ENCODE results near the gene TCF12.
A peak's percentile ranks its signal among the peaks of the same experiment; 100 is the strongest.

TCF12 gene

DNA sequence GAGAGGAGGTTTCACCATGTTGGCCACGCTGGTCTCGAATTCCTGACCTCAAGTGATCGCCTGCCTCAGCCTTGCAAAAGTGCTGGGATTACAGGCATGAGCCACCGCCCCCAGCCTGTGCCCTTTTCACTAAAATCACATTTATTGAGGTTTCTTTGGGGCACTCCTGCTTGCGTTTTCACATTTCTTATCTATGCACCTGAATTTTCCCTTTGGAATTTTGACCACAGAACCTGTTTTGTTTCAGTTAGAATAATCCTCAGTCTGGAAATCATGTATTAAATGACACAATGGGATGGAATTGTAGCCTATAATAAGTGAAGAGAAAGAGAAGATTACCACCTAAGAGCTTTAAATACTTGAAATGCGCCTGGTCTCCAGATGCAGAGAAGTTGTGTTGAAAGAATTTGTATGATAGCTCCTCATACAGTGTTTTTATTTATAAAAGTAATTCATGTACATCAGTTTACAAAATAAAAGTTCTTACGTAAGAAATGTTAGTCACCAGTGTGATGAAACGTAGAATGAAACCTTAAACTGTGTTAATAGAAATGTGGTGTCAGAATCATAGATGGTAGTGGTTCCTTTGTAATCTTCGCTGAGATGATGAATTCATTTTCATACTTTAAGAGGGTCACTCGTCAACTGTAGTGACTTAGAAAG is 107.0 kb downstream of the TCF12 start:
- TF ChIP-seq, protein P1, sequence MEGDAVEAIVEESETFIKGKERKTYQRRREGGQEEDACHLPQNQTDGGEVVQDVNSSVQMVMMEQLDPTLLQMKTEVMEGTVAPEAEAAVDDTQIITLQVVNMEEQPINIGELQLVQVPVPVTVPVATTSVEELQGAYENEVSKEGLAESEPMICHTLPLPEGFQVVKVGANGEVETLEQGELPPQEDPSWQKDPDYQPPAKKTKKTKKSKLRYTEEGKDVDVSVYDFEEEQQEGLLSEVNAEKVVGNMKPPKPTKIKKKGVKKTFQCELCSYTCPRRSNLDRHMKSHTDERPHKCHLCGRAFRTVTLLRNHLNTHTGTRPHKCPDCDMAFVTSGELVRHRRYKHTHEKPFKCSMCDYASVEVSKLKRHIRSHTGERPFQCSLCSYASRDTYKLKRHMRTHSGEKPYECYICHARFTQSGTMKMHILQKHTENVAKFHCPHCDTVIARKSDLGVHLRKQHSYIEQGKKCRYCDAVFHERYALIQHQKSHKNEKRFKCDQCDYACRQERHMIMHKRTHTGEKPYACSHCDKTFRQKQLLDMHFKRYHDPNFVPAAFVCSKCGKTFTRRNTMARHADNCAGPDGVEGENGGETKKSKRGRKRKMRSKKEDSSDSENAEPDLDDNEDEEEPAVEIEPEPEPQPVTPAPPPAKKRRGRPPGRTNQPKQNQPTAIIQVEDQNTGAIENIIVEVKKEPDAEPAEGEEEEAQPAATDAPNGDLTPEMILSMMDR (conservative IDR thresholded peaks at IDR 0.05; ENCODE audit: low read length): no peak
- DNase-seq (ENCODE audit: low read depth): peak; percentile 71
- no peak overlapping the region for H3K4me3 ChIP-seq (ENCODE audit: low read length)

DNA sequence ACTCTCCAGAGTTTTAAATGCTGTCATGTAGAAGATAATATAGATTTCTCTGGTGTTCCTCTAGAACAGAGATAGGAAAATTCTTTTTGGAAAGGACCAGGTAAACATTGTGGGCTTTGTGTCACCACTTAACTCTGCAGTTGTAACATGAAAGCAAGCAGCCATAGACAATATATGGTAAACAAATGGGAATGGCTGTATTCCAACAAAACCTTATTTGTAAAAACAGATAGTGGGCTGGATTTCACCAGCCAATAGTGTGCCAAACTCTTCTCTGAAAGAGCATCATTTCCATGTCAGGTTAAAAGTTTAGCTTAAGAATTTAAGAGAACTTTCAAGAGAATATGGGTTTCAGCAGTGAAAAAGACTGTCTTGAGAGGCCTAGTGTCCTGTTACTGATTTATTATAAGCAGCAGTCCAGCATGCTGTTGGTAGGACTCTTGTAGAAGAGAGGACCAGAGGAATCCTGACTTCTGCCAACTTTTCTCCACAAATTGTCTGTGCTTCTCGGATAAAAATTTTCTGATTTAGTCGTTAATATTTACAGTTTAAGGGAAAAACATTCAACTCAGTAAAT is 107.7 kb downstream of the TCF12 start:
- TF ChIP-seq, protein P1 (conservative IDR thresholded peaks at IDR 0.05; ENCODE audit: low read length): no peak
- peak; percentile 28 for DNase-seq (ENCODE audit: low read depth)
- no peak overlapping the region for H3K4me3 ChIP-seq (ENCODE audit: low read length)

DNA sequence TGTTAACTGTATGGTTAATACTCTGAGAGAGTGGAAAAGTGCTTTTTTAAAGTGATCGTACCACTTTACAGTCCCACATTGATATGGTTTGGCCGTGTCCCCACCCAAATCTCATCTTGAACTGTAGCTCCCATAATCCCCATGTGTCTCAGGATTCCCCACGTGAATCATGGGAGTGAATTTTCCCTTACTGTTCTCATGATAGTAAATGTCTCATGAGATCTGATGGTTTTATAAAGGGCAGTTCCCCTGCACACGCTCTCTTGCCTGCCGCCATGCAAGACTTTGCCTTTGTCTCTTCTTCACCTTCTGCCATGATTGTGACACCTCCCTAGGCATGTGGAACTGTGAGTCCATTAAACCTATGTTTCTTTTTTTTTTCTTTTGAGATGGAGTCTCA is 109.2 kb downstream of the TCF12 start:
- no peak overlapping the region for H3K4me3 ChIP-seq (ENCODE audit: low read length)
- DNase-seq (ENCODE audit: low read depth): no peak
- TF ChIP-seq, protein P1 (conservative IDR thresholded peaks at IDR 0.05; ENCODE audit: low read length): no peak

DNA sequence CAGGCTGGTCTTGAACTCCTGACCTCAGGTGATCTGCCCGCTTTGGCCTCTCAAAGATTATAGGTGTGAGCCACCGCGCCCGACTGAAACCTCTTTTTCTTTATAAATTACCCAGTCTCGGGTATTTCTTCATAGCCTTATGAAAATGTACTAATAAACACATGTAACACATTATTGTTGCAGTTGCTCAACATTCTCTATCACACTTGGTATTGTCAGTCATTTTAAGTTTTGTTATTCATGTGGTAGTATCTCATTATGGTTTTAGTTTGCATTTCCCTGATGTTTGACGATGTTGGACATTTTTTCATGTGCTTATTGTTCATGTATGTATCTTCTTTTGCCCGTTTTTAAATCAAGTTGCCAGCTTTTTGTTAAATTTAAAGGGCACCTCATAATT is 109.7 kb downstream of the TCF12 start:
- TF ChIP-seq, protein P1 (conservative IDR thresholded peaks at IDR 0.05; ENCODE audit: low read length): no peak
- no peak for DNase-seq (ENCODE audit: low read depth)
- no peak overlapping the region for H3K4me3 ChIP-seq (ENCODE audit: low read length)

DNA sequence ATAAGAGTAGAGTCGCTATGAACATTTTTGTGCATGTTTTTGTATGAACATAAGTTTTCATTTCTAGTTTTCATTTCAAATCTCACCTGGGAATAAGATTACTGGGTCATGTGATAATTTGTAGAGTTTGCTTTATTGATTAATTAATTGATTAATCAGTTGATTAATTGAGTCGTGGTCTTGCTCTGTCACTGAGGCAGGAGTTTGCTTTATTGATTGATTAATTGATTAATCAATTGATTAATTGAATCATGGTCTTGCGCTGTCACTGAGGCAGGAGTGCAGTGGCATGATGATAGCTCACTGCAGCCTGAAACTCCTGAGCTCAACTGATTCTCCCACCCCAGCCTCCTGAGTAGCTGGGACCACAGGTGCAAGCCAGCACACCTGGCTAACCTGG is 111.6 kb downstream of the TCF12 start:
- no peak overlapping the region for H3K4me3 ChIP-seq (ENCODE audit: low read length)
- no peak for DNase-seq (ENCODE audit: low read depth)
- TF ChIP-seq, protein P1 (conservative IDR thresholded peaks at IDR 0.05; ENCODE audit: low read length): no peak

DNA sequence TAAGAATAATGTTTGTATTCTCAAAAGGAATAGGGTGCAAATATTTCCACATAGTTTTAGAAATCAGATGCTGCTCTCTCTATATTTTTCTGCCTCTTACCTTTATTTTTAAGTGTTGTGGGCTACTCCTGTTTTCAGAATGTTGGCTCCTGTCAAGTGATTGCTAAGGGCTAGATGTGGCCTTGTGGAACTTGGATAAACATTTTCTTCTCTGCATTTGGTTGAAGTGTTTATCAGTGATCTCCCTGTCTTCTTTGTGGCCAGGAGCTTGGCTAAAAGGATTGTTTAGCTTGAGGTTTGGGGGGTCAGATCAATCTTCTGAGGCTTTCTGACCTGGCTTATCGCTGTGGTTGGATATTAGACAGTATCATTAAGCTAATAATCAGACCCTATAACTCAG is 112.6 kb downstream of the TCF12 start:
- TF ChIP-seq, protein P1 (conservative IDR thresholded peaks at IDR 0.05; ENCODE audit: low read length): no peak
- H3K4me3 ChIP-seq (ENCODE audit: low read length): no peak overlapping the region
- DNase-seq (ENCODE audit: low read depth): no peak

DNA sequence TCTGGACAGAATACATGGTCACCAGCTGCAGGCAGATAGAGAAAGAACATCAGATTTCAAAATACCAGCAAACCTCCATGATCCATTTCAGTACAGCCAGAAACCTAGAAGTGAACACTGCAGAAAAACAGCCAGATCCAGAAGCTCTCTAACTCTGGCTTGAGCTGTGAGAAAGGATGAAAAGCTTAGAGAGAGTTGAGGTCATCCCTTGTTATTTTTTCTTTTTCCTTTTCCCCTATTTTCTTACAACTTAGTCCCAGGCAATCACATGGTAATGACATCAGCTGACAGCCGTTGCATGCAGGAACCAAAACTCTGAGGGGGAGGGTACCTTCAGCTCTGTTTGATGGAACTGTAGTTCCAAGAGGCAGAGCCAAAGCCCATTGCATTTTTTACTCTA is 113.2 kb downstream of the TCF12 start:
- no peak overlapping the region for H3K4me3 ChIP-seq (ENCODE audit: low read length)
- DNase-seq (ENCODE audit: low read depth): peak; percentile 30
- TF ChIP-seq, protein P1 (conservative IDR thresholded peaks at IDR 0.05; ENCODE audit: low read length): no peak
